CD14-positive monocyte (primary cell): ENCODE results near the gene GABRB2. TPM values are rescaled to one million over a fixed set of nuclear protein-coding genes. Genes with fewer than 3 reads are reported as not detected.
A peak's percentile ranks its signal among the peaks of the same experiment; 100 is the strongest.

Experiments used
- DNase-seq, 3 donors: peaks; one replicate each; pipeline ENCODE4 v3.0.0-alpha.2; 2011 to 2022
- H2AFZ ChIP-seq: 2 replicates; pipeline ENCODE4 v1.6.0; 2012; ENCODE audit warnings: mild to moderate bottlenecking, low read depth, low read length, inconsistent platforms; ENCODE audit not compliant: insufficient read depth, poor library complexity, severe bottlenecking
- H3K27ac ChIP-seq, 2 donors: 1 replicate in 1 of 2; 2 replicates in 1 of 2; pipeline ENCODE4 v1.5.1; 2012 to 2013; ENCODE audit warnings: low read length in 2 of 2, control low read depth in 1 of 2, inconsistent platforms in 1 of 2, low read depth in 1 of 2, mild to moderate bottlenecking in 1 of 2
- H3K27me3 ChIP-seq, 2 donors: one replicate each; pipeline versions ENCODE4 v1.6.0 to v1.6.1; 2011 to 2013; ENCODE audit warnings: low read length in 2 of 2; ENCODE audit not compliant: control insufficient read depth in 2 of 2, insufficient read depth in 2 of 2
- H3K36me3 ChIP-seq, 2 donors: replicated peaks in 1 of 2; 1 replicate in 1 of 2; 2 replicates in 1 of 2; pipeline versions ENCODE4 v1.5.1 to v1.6.1; 2012 to 2013; ENCODE audit warnings: low read length in 2 of 2, control low read depth in 1 of 2, inconsistent platforms in 1 of 2, mild to moderate bottlenecking in 1 of 2; ENCODE audit not compliant: insufficient read depth in 2 of 2, control insufficient read depth in 1 of 2
- H3K4me1 ChIP-seq, 2 donors: 1 replicate in 1 of 2; 2 replicates in 1 of 2; pipeline versions ENCODE4 v1.5.1 to v1.6.1; 2012 to 2013; ENCODE audit warnings: low read length in 2 of 2, control low read depth in 1 of 2, inconsistent platforms in 1 of 2, mild to moderate bottlenecking in 1 of 2, moderate library complexity in 1 of 2; ENCODE audit not compliant: insufficient read depth in 2 of 2, control insufficient read depth in 1 of 2
- H3K4me2 ChIP-seq: replicated peaks from 2 replicates; pipeline ENCODE3; 2012; ENCODE audit warnings: low read length, moderate library complexity, mild to moderate bottlenecking; ENCODE audit not compliant: poor library complexity, severe bottlenecking; ENCODE audit errors: extremely low read depth
- H3K4me3 ChIP-seq, 3 experiments: fragments of 200-600 bp in 1 of 3; sonication (generic) in 1 of 3; replicated peaks in 1 of 3; 1 replicate in 2 of 3; 2 replicates in 1 of 3; pipeline ENCODE4 v1.5.1; 2011 to 2013; ENCODE audit warnings: low read length in 3 of 3, mild to moderate bottlenecking in 3 of 3, control low read depth in 2 of 3, low read depth in 2 of 3, inconsistent platforms in 1 of 3, moderate library complexity in 1 of 3
- H3K79me2 ChIP-seq: 2 replicates; pipeline ENCODE4 v1.6.0; 2012; ENCODE audit warnings: mild to moderate bottlenecking, control low read depth, inconsistent platforms, low read length, moderate library complexity; ENCODE audit not compliant: insufficient read depth
- H3K9ac ChIP-seq: 2 replicates; pipeline ENCODE4 v1.6.0; 2017; ENCODE audit warnings: low read length, mild to moderate bottlenecking; ENCODE audit not compliant: insufficient read depth, poor library complexity, severe bottlenecking
- H3K9me3 ChIP-seq, 2 donors: replicated peaks in 1 of 2; 1 replicate in 1 of 2; 2 replicates in 1 of 2; pipeline versions ENCODE4 v1.5.1 to v1.6.1; 2012 to 2013; ENCODE audit warnings: low read length in 2 of 2, control low read depth in 1 of 2; ENCODE audit not compliant: control insufficient read depth in 1 of 2, insufficient read depth in 1 of 2
- H4K20me1 ChIP-seq: 2 replicates; pipeline ENCODE4 v1.6.0; 2012; ENCODE audit warnings: mild to moderate bottlenecking, low read length, control low read depth, moderate library complexity; ENCODE audit not compliant: insufficient read depth
- H3K27ac Mint-ChIP-seq, 7 donors: one replicate each; pipeline ENCODE4 v1.8.0; 2020; ENCODE audit warnings: mild to moderate bottlenecking in 7 of 7, mixed read lengths in 7 of 7, moderate library complexity in 6 of 7, inconsistent platforms in 2 of 7
- H3K27me3 Mint-ChIP-seq, 3 donors: one replicate each; pipeline ENCODE4 v1.8.0; 2021 to 2022; ENCODE audit warnings: low read depth in 3 of 3, mild to moderate bottlenecking in 3 of 3, mixed read lengths in 3 of 3, moderate library complexity in 3 of 3, inconsistent platforms in 1 of 3
- H3K36me3 Mint-ChIP-seq, 2 donors: one replicate each; pipeline ENCODE4 v1.8.0; 2020; ENCODE audit warnings: mixed read lengths in 2 of 2, inconsistent platforms in 1 of 2, mild to moderate bottlenecking in 1 of 2
- H3K4me1 Mint-ChIP-seq: one replicate; pipeline ENCODE4 v1.8.0; 2020; ENCODE audit warnings: mild to moderate bottlenecking, mixed read lengths
- H3K4me3 Mint-ChIP-seq, 2 donors: one replicate each; pipeline ENCODE4 v1.8.0; 2020; ENCODE audit warnings: mild to moderate bottlenecking in 2 of 2, mixed read lengths in 2 of 2, moderate library complexity in 1 of 2
- H3K9me3 Mint-ChIP-seq, 7 donors: one replicate each; pipeline ENCODE4 v1.8.0; 2020 to 2022; ENCODE audit warnings: mixed read lengths in 7 of 7, mild to moderate bottlenecking in 6 of 7, moderate library complexity in 6 of 7, inconsistent platforms in 2 of 7
- WGBS: methylation state at CpG from one replicate; pipeline ENCODE4 v1.1.5; 2013; ENCODE audit warnings: missing lambda C conversion rate; ENCODE audit not compliant: insufficient coverage; 5-methylcytosine and 5-hydroxymethylcytosine counted together
- intact Hi-C, 2 donors: fragments of 100-400 bp; cut with micrococcal nuclease; formaldehyde crosslinking; loops; one replicate each; pipeline versions ENCODE4 v1.15.0 to v1.15.1; 2023
- polyA plus RNA-seq, 3 donors: library from polyadenylated mRNA; depleted of rRNA in 1 of 3; unstranded in 2 of 3; stranded (reverse) in 1 of 3; fragments of 300-500 nt in 2 of 3; fragments of >200 nt in 1 of 3; fragmentation: Illumina TruSeq in 2 of 3; gene quantifications; 1 replicate in 2 of 3; 2 replicates in 1 of 3; pipeline ENCODE4 v1.2.3, GENCODE V29; 2012 to 2021
- TF ChIP-seq, protein P1 (sequence below): fragments of 200-600 bp; IDR thresholded peaks from one replicate; pipeline ENCODE4 v1.8.0; 2022; ENCODE audit warnings: antibody characterized with exemption, mild to moderate bottlenecking

The GABRB2 gene
- polyA plus RNA-seq, 3 donors, result not detected

DNA sequence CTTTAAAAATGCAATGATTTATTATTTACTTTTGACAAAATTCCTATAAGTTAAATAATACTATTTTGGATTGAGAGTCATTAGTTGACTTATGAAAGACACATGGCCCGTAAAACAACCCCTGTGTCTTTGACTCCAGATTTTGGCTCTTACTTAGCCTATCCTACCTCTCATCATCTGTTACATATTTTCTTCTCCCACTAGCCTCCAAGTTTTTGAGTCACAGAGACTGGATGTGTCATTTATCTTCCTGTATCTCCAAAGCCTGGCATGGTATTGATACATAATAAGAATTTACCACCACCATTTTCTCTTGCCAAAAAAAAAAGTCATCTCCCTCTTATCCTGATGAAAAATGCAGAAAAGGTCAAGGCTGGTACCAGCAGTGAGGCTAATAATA is 99.9 kb downstream of the GABRB2 start:
- Mint-ChIP-seq H3K9me3 (peaks cover 0 to 2% (median 0%) of the 10 kb centered on the region in 7 donors), H3K4me1 (no peaks in the 10 kb centered on the region), H3K4me3 (no peak overlapping the region), H3K27ac (no peak overlapping the region), H3K27me3 (no peaks in the 10 kb centered on the region), H3K36me3 (no peaks in the 10 kb centered on the region)
- no peak for DNase-seq
- no CpG with 5 or more reads among the region's 1 CpG for WGBS
- Histone ChIP-seq H3K4me2 (no peak overlapping the region), H3K27me3 (no peaks in the 10 kb centered on the region), H3K9me3 (no peaks in the 10 kb centered on the region), H3K36me3 (no peaks in the 10 kb centered on the region), H3K9ac (no peak overlapping the region), H3K27ac (no peak overlapping the region), H3K4me1 (no peaks in the 10 kb centered on the region), H3K79me2 (no peaks in the 10 kb centered on the region), H2AFZ (no peak overlapping the region), H3K4me3 (no peak overlapping the region), H4K20me1 (no peaks in the 10 kb centered on the region)
- intact Hi-C loops, result no loop called here
- TF ChIP-seq, protein P1, sequence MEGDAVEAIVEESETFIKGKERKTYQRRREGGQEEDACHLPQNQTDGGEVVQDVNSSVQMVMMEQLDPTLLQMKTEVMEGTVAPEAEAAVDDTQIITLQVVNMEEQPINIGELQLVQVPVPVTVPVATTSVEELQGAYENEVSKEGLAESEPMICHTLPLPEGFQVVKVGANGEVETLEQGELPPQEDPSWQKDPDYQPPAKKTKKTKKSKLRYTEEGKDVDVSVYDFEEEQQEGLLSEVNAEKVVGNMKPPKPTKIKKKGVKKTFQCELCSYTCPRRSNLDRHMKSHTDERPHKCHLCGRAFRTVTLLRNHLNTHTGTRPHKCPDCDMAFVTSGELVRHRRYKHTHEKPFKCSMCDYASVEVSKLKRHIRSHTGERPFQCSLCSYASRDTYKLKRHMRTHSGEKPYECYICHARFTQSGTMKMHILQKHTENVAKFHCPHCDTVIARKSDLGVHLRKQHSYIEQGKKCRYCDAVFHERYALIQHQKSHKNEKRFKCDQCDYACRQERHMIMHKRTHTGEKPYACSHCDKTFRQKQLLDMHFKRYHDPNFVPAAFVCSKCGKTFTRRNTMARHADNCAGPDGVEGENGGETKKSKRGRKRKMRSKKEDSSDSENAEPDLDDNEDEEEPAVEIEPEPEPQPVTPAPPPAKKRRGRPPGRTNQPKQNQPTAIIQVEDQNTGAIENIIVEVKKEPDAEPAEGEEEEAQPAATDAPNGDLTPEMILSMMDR, result no peak

DNA sequence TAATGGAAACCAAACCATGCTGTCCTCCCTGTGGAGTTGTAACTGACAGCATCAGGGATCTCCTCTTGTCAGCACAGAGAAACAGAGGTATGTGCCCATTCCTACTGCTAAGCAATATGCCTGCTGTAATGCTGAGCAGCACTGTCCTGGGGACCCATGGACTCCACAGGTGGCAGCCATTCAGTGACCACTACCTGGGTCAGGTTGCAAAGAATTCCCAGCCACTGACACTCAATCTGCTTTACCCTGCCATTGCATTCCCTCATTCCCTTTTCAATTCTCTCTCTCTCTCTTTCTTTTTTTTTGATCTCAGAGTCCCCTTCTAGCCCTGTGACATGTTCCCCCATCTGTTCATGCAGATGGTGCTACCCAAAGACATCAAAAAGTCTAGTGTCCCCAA is 104.1 kb downstream of the GABRB2 start:
- no peak for DNase-seq
- Mint-ChIP-seq H3K4me1 (no peaks in the 10 kb centered on the region), H3K27ac (peak overlapping the region in 1 of 7 donors; percentile 54), H3K4me3 (no peak overlapping the region), H3K36me3 (no peaks in the 10 kb centered on the region), H3K27me3 (peaks cover 0 to 1% (median under 1%) of the 10 kb centered on the region in 3 donors), H3K9me3 (peaks cover 0 to 8% (median 2%) of the 10 kb centered on the region in 7 donors)
- H3K9ac ChIP-seq, result no peak overlapping the region
- H4K20me1 ChIP-seq, result no peaks in the 10 kb centered on the region
- no peak overlapping the region for H3K4me3 ChIP-seq
- no peaks in the 10 kb centered on the region for H3K36me3 ChIP-seq
- no peaks in the 10 kb centered on the region for H3K27me3 ChIP-seq
- H2AFZ ChIP-seq, result no peak overlapping the region
- no peaks in the 10 kb centered on the region for H3K79me2 ChIP-seq
- intact Hi-C loops, result no loop called here
- H3K4me1 ChIP-seq, result no peaks in the 10 kb centered on the region
- H3K9me3 ChIP-seq, result peaks cover 0 to 4% of the 10 kb centered on the region in 2 donors
- no peak overlapping the region for H3K27ac ChIP-seq
- TF ChIP-seq, protein P1, result no peak
- no peak overlapping the region for H3K4me2 ChIP-seq
